HepG2 (cell line): Measurements from ENCODE around the gene ENPP1. TPM values are rescaled to one million over a fixed set of nuclear protein-coding genes. Genes with fewer than 3 reads are reported as not detected.

Source experiments
- ATAC-seq: fragments of 200-7000 bp; cut with Tn5 transposase; 3 replicates; pipeline ENCODE4 v1.9.1; 2020; ENCODE audit warnings: mild to moderate bottlenecking, moderate library complexity
- BruUV-seq: library from RNA; stranded (reverse); fragments of 400-500 nt; replicated peaks from 2 replicates; lab custom pipeline; 2021; lab: Mats Ljungman, UMichigan
- CTCF ChIA-PET: fragments of 300-600 bp; formaldehyde crosslinking; extraction: SDS; loops from one replicate; lab custom pipeline; 2021; ENCODE audit warnings: low total read pairs, inconsistent platforms, low intra/inter-chr PET ratio; lab: Yijun Ruan, JAX
- POLR2A ChIA-PET: fragments of 350-600 bp; sonication (Branson Sonifier 250); formaldehyde crosslinking; loops from one replicate; lab custom pipeline; 2020; ENCODE audit warnings: antibody characterized with exemption, inconsistent platforms; lab: Yijun Ruan, JAX
- DNase-seq: peaks from one replicate; pipeline ENCODE4 v3.0.0-alpha.2; 2015; ENCODE audit warnings: low spot score
- FAIRE-seq: peaks from 3 replicates; lab custom pipeline; 2011; peaks lifted over from hg19 to GRCh38; lab: Jason Lieb, UNC
- H2AFZ ChIP-seq: one replicate; pipeline ENCODE4 v1.6.1; 2011; ENCODE audit warnings: low read length, inconsistent platforms
- H3K27ac ChIP-seq: fragments of 300-600 bp; 3 replicates; pipeline ENCODE4 v1.8.0; 2011; ENCODE audit warnings: mixed run types, mild to moderate bottlenecking, mixed read lengths, low read length, inconsistent platforms; ENCODE audit not compliant: insufficient read depth; ENCODE audit errors: extremely low read length
- H3K27me3 ChIP-seq, 2 experiments: fragments of 200-600 bp in 1 of 2; 2 replicates in 1 of 2; 3 replicates in 1 of 2; pipeline versions ENCODE4 v1.6.0 to v1.8.0; 2011; ENCODE audit warnings: low read length in 2 of 2, mild to moderate bottlenecking in 2 of 2, moderate library complexity in 2 of 2, inconsistent platforms in 1 of 2; ENCODE audit not compliant: insufficient read depth in 2 of 2, control insufficient read depth in 1 of 2
- H3K36me3 ChIP-seq, 2 experiments: fragments of 200-600 bp in 1 of 2; replicated peaks in 1 of 2; 2 replicates in 1 of 2; 3 replicates in 1 of 2; pipeline versions ENCODE4 v1.5.1 to v1.8.0; 2011; ENCODE audit warnings: low read length in 2 of 2, inconsistent platforms in 1 of 2; ENCODE audit not compliant: insufficient read depth in 2 of 2, control insufficient read depth in 1 of 2
- H3K4me1 ChIP-seq: 2 replicates; pipeline ENCODE4 v1.5.1; 2012; ENCODE audit warnings: low read length, inconsistent platforms; ENCODE audit not compliant: insufficient read depth
- H3K4me2 ChIP-seq: 2 replicates; pipeline ENCODE4 v1.6.0; 2011; ENCODE audit warnings: low read depth, low read length, inconsistent platforms
- H3K4me3 ChIP-seq, 3 experiments: fragments of 200-600 bp in 1 of 3; sonication (generic), shearing (Covaris generic) in 1 of 3; replicated peaks in 1 of 3; 2 replicates each; pipeline ENCODE4 v1.5.1; 2011 to 2016; ENCODE audit warnings: low read length in 3 of 3, inconsistent platforms in 2 of 3, low read depth in 2 of 3, mild to moderate bottlenecking in 2 of 3, control low read depth in 1 of 3, mixed read lengths in 1 of 3; ENCODE audit not compliant: insufficient read depth in 1 of 3
- H3K79me2 ChIP-seq: one replicate; pipeline ENCODE4 v1.6.1; 2011; ENCODE audit warnings: low read length, inconsistent platforms; ENCODE audit not compliant: insufficient read depth
- H3K9ac ChIP-seq: 2 replicates; pipeline ENCODE4 v1.6.0; 2011; ENCODE audit warnings: mild to moderate bottlenecking, low read depth, low read length, inconsistent platforms; ENCODE audit not compliant: insufficient read depth
- H3K9me3 ChIP-seq: 2 replicates; pipeline ENCODE4 v1.5.1; 2012; ENCODE audit warnings: mild to moderate bottlenecking, low read length
- H4K20me1 ChIP-seq: 2 replicates; pipeline ENCODE4 v1.6.0; 2011; ENCODE audit warnings: inconsistent platforms, mild to moderate bottlenecking, low read length, moderate library complexity; ENCODE audit not compliant: insufficient read depth
- HMG20A ChIP-seq: IDR thresholded peaks from 2 replicates; pipeline ENCODE4 v1.6.1; 2016; ENCODE audit warnings: borderline replicate concordance
- KLF15 ChIP-seq: sonication (generic); formaldehyde crosslinking; IDR thresholded peaks from 2 replicates; pipeline ENCODE4 v1.8.1; 2023; ENCODE audit warnings: borderline replicate concordance, mild to moderate bottlenecking, inconsistent platforms, missing genetic modification reagents, mixed read lengths
- MAFF ChIP-seq: IDR thresholded peaks from 2 replicates; pipeline ENCODE4 v1.6.1; 2011; ENCODE audit warnings: low read depth, low read length, improper control_type of control experiment
- POGK ChIP-seq: sonication (generic); formaldehyde crosslinking; conservative IDR thresholded peaks from 2 replicates; pipeline ENCODE4 v1.8.0; 2022; ENCODE audit warnings: mild to moderate bottlenecking, moderate library complexity, missing genetic modification reagents
- POLR2AphosphoS5 ChIP-seq: IDR thresholded peaks from 2 replicates; pipeline ENCODE4 v1.6.1; 2012; ENCODE audit warnings: low read depth, low read length
- REXO4 ChIP-seq: sonication (generic); formaldehyde crosslinking; IDR thresholded peaks from 2 replicates; pipeline ENCODE4 v1.8.0; 2022; ENCODE audit warnings: missing genetic modification reagents, mild to moderate bottlenecking, borderline replicate concordance
- RNF219 ChIP-seq: sonication (generic); formaldehyde crosslinking; IDR thresholded peaks from 2 replicates; pipeline ENCODE4 v1.5.0; 2020; ENCODE audit warnings: mild to moderate bottlenecking, missing genetic modification reagents
- ZMAT3 ChIP-seq: sonication (generic); formaldehyde crosslinking; conservative IDR thresholded peaks from 2 replicates; pipeline ENCODE4 v1.7.0; 2021; ENCODE audit warnings: missing genetic modification reagents
- ZMYM2 ChIP-seq: sonication (generic); formaldehyde crosslinking; IDR thresholded peaks from 2 replicates; pipeline ENCODE4 v1.8.0; 2022; ENCODE audit warnings: mild to moderate bottlenecking, missing genetic modification reagents
- ZNF160 ChIP-seq: sonication (generic); formaldehyde crosslinking; IDR thresholded peaks from 2 replicates; pipeline ENCODE4 v1.8.0; 2022; ENCODE audit warnings: mild to moderate bottlenecking, inconsistent platforms, missing genetic modification reagents
- ZNF446 ChIP-seq: sonication (generic); formaldehyde crosslinking; IDR thresholded peaks from 2 replicates; pipeline ENCODE4 v1.5.0; 2020; ENCODE audit warnings: mild to moderate bottlenecking, missing genetic modification reagents
- ZNF7 ChIP-seq: IDR thresholded peaks from 2 replicates; pipeline ENCODE4 v1.6.1; 2016; ENCODE audit warnings: missing biosample characterization, missing genetic modification reagents
- ZNF766 ChIP-seq: sonication (generic); formaldehyde crosslinking; IDR thresholded peaks from 2 replicates; pipeline ENCODE4 v1.5.0; 2020; ENCODE audit warnings: missing genetic modification reagents, borderline replicate concordance
- WGBS: methylation state at CpG from one replicate; pipeline ENCODE4 v1.1.6; 2017; ENCODE audit warnings: low lambda C conversion rate; 5-methylcytosine and 5-hydroxymethylcytosine counted together
- in situ Hi-C: cut with HindIII; loops from 2 replicates; pipeline ENCODE4 v1.10.0; 2017; ENCODE audit warnings: low pct_unique_long_range_greater_than_20kb; ENCODE audit not compliant: extremely low pct_ligation_motif_present
- intact Hi-C: fragments of 100-400 bp; cut with micrococcal nuclease; formaldehyde crosslinking; loops from one replicate; pipeline ENCODE4 v1.10.0; 2022; ENCODE audit not compliant: unreplicated experiment
- polyA plus RNA-seq, 8 experiments: library from polyadenylated mRNA; depleted of rRNA in 3 of 8; stranded (reverse) in 7 of 8; unstranded in 1 of 8; fragments of >200 nt; fragmentation: Illumina TruSeq in 4 of 8; extraction: Trizol in 4 of 8; gene quantifications; 2 replicates each; pipeline versions ENCODE4 v1.2.1 to v1.2.3, GENCODE V29; 2011 to 2016; ENCODE audit warnings: low read depth in 4 of 8, missing spikeins in 1 of 8, mixed read lengths in 1 of 8; ENCODE audit not compliant: insufficient read depth in 1 of 8
- total RNA-seq, 5 experiments: library from RNA; depleted of rRNA; stranded (reverse); fragments of >200 nt; fragmentation: Illumina TruSeq; extraction: Trizol; gene quantifications; 2 replicates each; pipeline ENCODE4 v1.2.3, GENCODE V29; 2016; ENCODE audit warnings: low read depth in 1 of 5
- TF ChIP-seq, protein P1 (sequence below): IDR thresholded peaks from 2 replicates; pipeline ENCODE4 v1.6.1; 2016; ENCODE audit warnings: low read depth, borderline replicate concordance
- TF ChIP-seq, protein P2 (sequence below): sonication (generic); formaldehyde crosslinking; IDR thresholded peaks from 2 replicates; pipeline ENCODE4 v1.8.0; 2022; ENCODE audit warnings: low read depth, missing genetic modification reagents

ENPP1 gene
- total and polyA plus RNA-seq, 2 of the 13 experiments (the other 11 are each of a cell fraction or from before 2014, with no cell fraction given): 56.5 to 160 TPM

DNA sequence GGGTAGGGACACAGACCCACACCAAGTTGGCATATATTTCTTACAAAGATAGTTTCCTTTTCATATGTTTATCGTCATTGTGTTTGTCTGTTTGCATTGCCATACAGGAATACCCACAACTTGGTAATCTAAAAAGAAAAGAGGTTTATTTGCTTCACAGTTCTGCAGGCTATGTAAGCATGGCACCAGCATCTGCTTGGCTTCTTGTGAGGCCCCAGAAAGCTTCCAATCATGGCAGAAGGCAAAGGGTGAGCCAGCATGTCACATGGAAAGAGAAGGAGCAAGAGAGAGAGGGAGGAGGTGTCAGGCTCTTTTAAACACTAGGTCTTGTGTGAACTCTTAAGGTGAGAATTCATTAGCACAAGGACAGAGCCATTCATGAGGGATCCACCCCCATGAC lies 90.9 kb downstream of the ENPP1 start:
- in situ Hi-C loops: no loop called here
- no TSS peak for BruUV-seq
- no peaks in the 10 kb centered on the region for H3K27me3 ChIP-seq
- no peak overlapping the region for H3K4me2 ChIP-seq
- FAIRE-seq: no peak
- H4K20me1 ChIP-seq: no peaks in the 10 kb centered on the region
- intact Hi-C loops: loop anchor here (5.0 kb wide), 1 partner anchor 131 kb away; no protein-coding TSS in a partner anchor
- no peak overlapping the region for H3K9ac ChIP-seq
- no peak overlapping the region for H3K4me3 ChIP-seq
- ATAC-seq: no peak
- H3K36me3 ChIP-seq: no peaks in the 10 kb centered on the region
- no peak for DNase-seq
- H3K9me3 ChIP-seq: peaks cover 19% of the 10 kb centered on the region
- peaks cover 55% of the 10 kb centered on the region for H3K4me1 ChIP-seq
- H2AFZ ChIP-seq: no peak overlapping the region
- no peaks in the 10 kb centered on the region for H3K79me2 ChIP-seq
- WGBS: 91% methylated on average over 1 of the region's 1 CpG
- H3K27ac ChIP-seq: no peak overlapping the region
- ChIA-PET POLR2A (no interaction called here), CTCF (no interaction called here)
- no peak for TF ChIP-seq KLF15
- TF ChIP-seq ZNF766 (CRISPR knock-in tag): peak; percentile 95; the same call in 1 of the 2 replicates
- TF ChIP-seq POLR2AphosphoS5: no peak
- no peak for TF ChIP-seq ZMAT3 (CRISPR knock-in tag)
- no peak for TF ChIP-seq ZMYM2
- no peak for TF ChIP-seq ZNF7 (CRISPR knock-in tag)

DNA sequence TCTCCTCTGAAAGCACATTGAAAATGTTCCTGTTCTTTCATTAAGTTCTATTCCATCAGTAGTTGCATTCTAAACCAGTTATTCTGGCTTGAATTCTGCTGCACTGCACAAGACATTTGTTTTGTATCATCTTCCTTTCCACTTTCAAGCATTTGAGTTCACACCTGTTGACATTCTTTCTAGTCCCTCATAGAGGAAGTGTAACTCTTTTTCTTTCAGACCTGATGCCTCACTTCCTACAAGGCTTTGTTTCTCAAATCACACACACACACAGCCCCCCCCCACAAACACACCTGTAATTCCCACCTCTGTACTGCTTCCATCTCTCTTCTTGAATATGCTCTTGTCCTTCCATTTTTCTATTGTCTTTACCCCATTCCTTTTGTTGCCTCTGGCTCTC lies 92.4 kb downstream of the ENPP1 start:
- H3K9ac ChIP-seq: no peak overlapping the region
- H3K4me1 ChIP-seq: peaks cover 40% of the 10 kb centered on the region
- BruUV-seq: no TSS peak
- H4K20me1 ChIP-seq: no peaks in the 10 kb centered on the region
- no peak for ATAC-seq
- CTCF ChIA-PET: no interaction called here
- H3K4me2 ChIP-seq: no peak overlapping the region
- H3K27ac ChIP-seq: no peak overlapping the region
- in situ Hi-C loops (no loop called here), intact Hi-C loops (no loop called here)
- H3K27me3 ChIP-seq: no peaks in the 10 kb centered on the region
- no peak for DNase-seq
- H3K79me2 ChIP-seq: no peaks in the 10 kb centered on the region
- H3K36me3 ChIP-seq: no peaks in the 10 kb centered on the region
- peaks cover 19% of the 10 kb centered on the region for H3K9me3 ChIP-seq
- no peak overlapping the region for H2AFZ ChIP-seq
- POLR2A ChIA-PET: no interaction called here
- no peak for FAIRE-seq
- TF ChIP-seq RNF219 (CRISPR knock-in tag): no peak
- TF ChIP-seq, protein P1, sequence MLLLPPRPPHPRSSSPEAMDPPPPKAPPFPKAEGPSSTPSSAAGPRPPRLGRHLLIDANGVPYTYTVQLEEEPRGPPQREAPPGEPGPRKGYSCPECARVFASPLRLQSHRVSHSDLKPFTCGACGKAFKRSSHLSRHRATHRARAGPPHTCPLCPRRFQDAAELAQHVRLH (CRISPR knock-in tag): no peak
- no peak for TF ChIP-seq HMG20A
- TF ChIP-seq, protein P2, sequence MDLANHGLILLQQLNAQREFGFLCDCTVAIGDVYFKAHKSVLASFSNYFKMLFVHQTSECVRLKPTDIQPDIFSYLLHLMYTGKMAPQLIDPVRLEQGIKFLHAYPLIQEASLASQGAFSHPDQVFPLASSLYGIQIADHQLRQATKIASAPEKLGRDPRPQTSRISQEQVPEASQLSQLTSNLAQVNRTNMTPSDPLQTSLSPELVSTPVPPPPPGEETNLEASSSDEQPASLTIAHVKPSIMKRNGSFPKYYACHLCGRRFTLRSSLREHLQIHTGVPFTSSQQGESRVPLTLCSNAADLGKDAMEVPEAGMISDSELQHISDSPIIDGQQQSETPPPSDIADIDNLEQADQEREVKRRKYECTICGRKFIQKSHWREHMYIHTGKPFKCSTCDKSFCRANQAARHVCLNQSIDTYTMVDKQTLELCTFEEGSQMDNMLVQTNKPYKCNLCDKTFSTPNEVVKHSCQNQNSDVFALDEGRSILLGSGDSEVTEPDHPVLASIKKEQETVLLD (CRISPR knock-in tag): no peak
- no peak for TF ChIP-seq ZNF160 (CRISPR knock-in tag)
- no peak for TF ChIP-seq ZNF446 (CRISPR knock-in tag)
- no peak for TF ChIP-seq POGK (CRISPR knock-in tag)
- TF ChIP-seq REXO4: no peak
- TF ChIP-seq MAFF: no peak
- H3K4me3 ChIP-seq: no peak overlapping the region
